ENCODE measurements around the gene CYYR1. TPM values are rescaled to one million over a fixed set of nuclear protein-coding genes. Genes with fewer than 3 reads are reported as not detected.
"Not testable (repeated sequence)": the region's sequence is repeated elsewhere in the genome, so short reads cannot be mapped to it uniquely, and the experiment has no call there.

The CYYR1 gene
- polyA plus RNA-seq, 3 donors = 0.16 to 0.30 TPM; not detected in 1

- H3K9me3 ChIP-seq (replicated peaks in 1 of 2; ENCODE audit: control insufficient read depth in 1 of 2, insufficient read depth in 1 of 2, low read length in 2 of 2) = no peaks in the 10 kb centered on the region
- DNase-seq = no peak
- Mint-ChIP-seq H3K9me3 (peaks cover 0 to 8% (median 4%) of the 10 kb centered on the region in 7 donors), H3K27me3 (ENCODE audit: low read depth in 3 of 3) (peaks cover 0 to 2% (median 0%) of the 10 kb centered on the region in 3 donors), H3K27ac (no peak overlapping the region), H3K36me3 (no peaks in the 10 kb centered on the region), H3K4me1 (peaks cover 5% of the 10 kb centered on the region), H3K4me3 (no peak overlapping the region)
- no peaks in the 10 kb centered on the region for H3K36me3 ChIP-seq (replicated peaks in 1 of 2; ENCODE audit: control insufficient read depth in 1 of 2, insufficient read depth in 2 of 2, low read length in 2 of 2)
- H3K4me2 ChIP-seq (replicated peaks; ENCODE audit: extremely low read depth, low read length, poor library complexity, severe bottlenecking) = no peak overlapping the region
- no peaks in the 10 kb centered on the region for H3K79me2 ChIP-seq (ENCODE audit: insufficient read depth, low read length)
- no peak overlapping the region for H3K27ac ChIP-seq (ENCODE audit: low read depth in 1 of 2, low read length in 2 of 2)
- intact Hi-C loops (cut with micrococcal nuclease) = no loop called here
- WGBS (ENCODE audit: insufficient coverage) = 75% methylated on average over 2 of the region's 3 CpGs
- no peak overlapping the region for H3K9ac ChIP-seq (ENCODE audit: insufficient read depth, low read length, poor library complexity, severe bottlenecking)
- H3K27me3 ChIP-seq (ENCODE audit: control insufficient read depth in 2 of 2, insufficient read depth in 2 of 2, low read length in 2 of 2) = no peaks in the 10 kb centered on the region
- TF ChIP-seq CTCF (IDR thresholded peaks at IDR 0.05) = no peak
- no peak overlapping the region for H3K4me3 ChIP-seq (replicated peaks in 1 of 3; ENCODE audit: low read depth in 2 of 3, low read length in 3 of 3)
- no peaks in the 10 kb centered on the region for H3K4me1 ChIP-seq (ENCODE audit: control insufficient read depth in 1 of 2, insufficient read depth in 2 of 2, low read length in 2 of 2)
- H2AFZ ChIP-seq (ENCODE audit: insufficient read depth, low read depth, low read length, poor library complexity, severe bottlenecking) = no peak overlapping the region
- no peaks in the 10 kb centered on the region for H4K20me1 ChIP-seq (ENCODE audit: insufficient read depth, low read length)
These were observed 111.6 kb downstream of the CYYR1 start for GRCh38 chr21:26461500-26461899.

DNA sequence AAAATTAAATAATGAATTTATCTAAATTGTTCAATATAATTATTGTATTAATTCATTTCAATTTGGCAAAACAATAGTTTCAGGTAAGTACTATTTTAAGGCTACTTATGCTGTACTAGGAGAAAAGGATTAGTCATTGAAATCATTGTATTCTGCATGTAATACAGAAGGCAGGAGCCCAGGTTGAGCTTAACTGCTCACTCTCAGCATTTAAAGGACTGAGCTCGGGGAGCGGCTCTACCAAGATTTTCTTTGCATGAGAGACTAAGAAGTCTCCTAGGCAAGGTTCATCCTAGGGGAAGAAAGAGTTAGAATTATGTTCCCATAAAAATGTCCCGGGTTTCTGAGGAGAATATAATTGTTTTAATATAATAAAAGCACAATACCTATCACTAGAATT is 112.5 kb downstream of the CYYR1 start:
- Mint-ChIP-seq H3K4me3 (no peak overlapping the region), H3K9me3 (peaks cover 0 to 8% (median 4%) of the 10 kb centered on the region in 7 donors), H3K27me3 (ENCODE audit: low read depth in 3 of 3) (peaks cover 0 to 2% (median 0%) of the 10 kb centered on the region in 3 donors), H3K27ac (no peak overlapping the region), H3K36me3 (no peaks in the 10 kb centered on the region), H3K4me1 (peaks cover 5% of the 10 kb centered on the region)
- Histone ChIP-seq H3K4me3 (replicated peaks in 1 of 3; ENCODE audit: low read depth in 2 of 3, low read length in 3 of 3) (no peak overlapping the region), H3K27ac (ENCODE audit: low read depth in 1 of 2, low read length in 2 of 2) (no peak overlapping the region), H4K20me1 (ENCODE audit: insufficient read depth, low read length) (no peaks in the 10 kb centered on the region), H3K36me3 (replicated peaks in 1 of 2; ENCODE audit: control insufficient read depth in 1 of 2, insufficient read depth in 2 of 2, low read length in 2 of 2) (no peaks in the 10 kb centered on the region), H3K9ac (ENCODE audit: insufficient read depth, low read length, poor library complexity, severe bottlenecking) (no peak overlapping the region), H2AFZ (ENCODE audit: insufficient read depth, low read depth, low read length, poor library complexity, severe bottlenecking) (no peak overlapping the region), H3K9me3 (replicated peaks in 1 of 2; ENCODE audit: control insufficient read depth in 1 of 2, insufficient read depth in 1 of 2, low read length in 2 of 2) (no peaks in the 10 kb centered on the region), H3K4me2 (replicated peaks; ENCODE audit: extremely low read depth, low read length, poor library complexity, severe bottlenecking) (no peak overlapping the region), H3K4me1 (ENCODE audit: control insufficient read depth in 1 of 2, insufficient read depth in 2 of 2, low read length in 2 of 2) (no peaks in the 10 kb centered on the region), H3K27me3 (ENCODE audit: control insufficient read depth in 2 of 2, insufficient read depth in 2 of 2, low read length in 2 of 2) (no peaks in the 10 kb centered on the region), H3K79me2 (ENCODE audit: insufficient read depth, low read length) (no peaks in the 10 kb centered on the region)
- no peak for TF ChIP-seq CTCF (IDR thresholded peaks at IDR 0.05)
- intact Hi-C loops (cut with micrococcal nuclease) = no loop called here
- WGBS (ENCODE audit: insufficient coverage) = no CpG with 5 or more reads among the region's 3 CpGs
- DNase-seq = no peak

GRCh38 chr21:26458854-26459253 is 114.2 kb downstream of the CYYR1 start:
- H3K9me3 ChIP-seq (replicated peaks in 1 of 2; ENCODE audit: control insufficient read depth in 1 of 2, insufficient read depth in 1 of 2, low read length in 2 of 2); H3K27me3 ChIP-seq (ENCODE audit: control insufficient read depth in 2 of 2, insufficient read depth in 2 of 2, low read length in 2 of 2); H2AFZ ChIP-seq (ENCODE audit: insufficient read depth, low read depth, low read length, poor library complexity, severe bottlenecking); H3K9ac ChIP-seq (ENCODE audit: insufficient read depth, low read length, poor library complexity, severe bottlenecking); intact Hi-C loops (cut with micrococcal nuclease); H3K79me2 ChIP-seq (ENCODE audit: insufficient read depth, low read length); H3K4me2 ChIP-seq (replicated peaks; ENCODE audit: extremely low read depth, low read length, poor library complexity, severe bottlenecking); H3K27ac ChIP-seq (ENCODE audit: low read depth in 1 of 2, low read length in 2 of 2); DNase-seq; H3K4me1 ChIP-seq (ENCODE audit: control insufficient read depth in 1 of 2, insufficient read depth in 2 of 2, low read length in 2 of 2); H3K4me3 Mint-ChIP-seq; H4K20me1 ChIP-seq (ENCODE audit: insufficient read depth, low read length); H3K27me3 Mint-ChIP-seq (ENCODE audit: low read depth in 3 of 3); H3K27ac Mint-ChIP-seq; H3K4me3 ChIP-seq (replicated peaks in 1 of 3; ENCODE audit: low read depth in 2 of 3, low read length in 3 of 3); H3K9me3 Mint-ChIP-seq; H3K36me3 Mint-ChIP-seq; H3K4me1 Mint-ChIP-seq; H3K36me3 ChIP-seq (replicated peaks in 1 of 2; ENCODE audit: control insufficient read depth in 1 of 2, insufficient read depth in 2 of 2, low read length in 2 of 2): not testable (repeated sequence)
- WGBS (ENCODE audit: insufficient coverage) = no CpG with 5 or more reads among the region's 3 CpGs
